Thoracic aorta (tissue), 2 donors: ENCODE results near the gene ANO7. TPM values are rescaled to one million over a fixed set of nuclear protein-coding genes. Genes with fewer than 3 reads are reported as not detected.

ENCODE experiments used
- ATAC-seq: fragments of 150-250 bp; one replicate; pipeline ENCODE4 v1.8.0; 2017; ENCODE audit warnings: low read depth; ENCODE audit not compliant: insufficient number of reproducible peaks, low FRiP score
- DNase-seq: peaks from one replicate; pipeline ENCODE4 v3.0.0-alpha.2; 2020; ENCODE audit warnings: low spot score
- H3K27ac ChIP-seq, 2 donors: fragments of 200-600 bp; sonication (generic); 1 replicate in 1 of 2; 2 replicates in 1 of 2; pipeline ENCODE4 v1.5.1; 2016; ENCODE audit warnings: mild to moderate bottlenecking in 2 of 2, moderate library complexity in 2 of 2
- H3K27me3 ChIP-seq: fragments of 200-600 bp; sonication (generic); replicated peaks from 2 replicates; pipeline ENCODE4 v1.6.0; 2016; ENCODE audit warnings: mild to moderate bottlenecking; ENCODE audit not compliant: insufficient read depth
- H3K36me3 ChIP-seq: fragments of 200-600 bp; sonication (generic); one replicate; pipeline ENCODE4 v1.5.1; 2016
- H3K4me1 ChIP-seq, 2 donors: fragments of 200-600 bp; sonication (generic); 1 replicate in 1 of 2; 2 replicates in 1 of 2; pipeline versions ENCODE4 v1.5.1 to v1.6.0; 2016; ENCODE audit warnings: low read depth in 2 of 2, mild to moderate bottlenecking in 1 of 2; ENCODE audit not compliant: control insufficient read depth in 1 of 2
- H3K4me3 ChIP-seq: fragments of 200-600 bp; sonication (generic); 2 replicates; pipeline ENCODE4 v1.5.1; 2016; ENCODE audit warnings: mild to moderate bottlenecking
- H3K9me3 ChIP-seq: fragments of 200-600 bp; sonication (generic); 2 replicates; pipeline ENCODE4 v1.5.1; 2016
- CTCF ChIP-seq: fragments of 200-600 bp; sonication (generic); IDR thresholded peaks from one replicate; pipeline ENCODE4 v1.5.1; 2019; ENCODE audit warnings: antibody characterized with exemption
- total RNA-seq, 2 donors: library from RNA; depleted of rRNA; stranded (reverse); fragments of >200 nt; gene quantifications; one replicate each; pipeline versions ENCODE4 v1.1.0 to v1.2.3, GENCODE V29; 2016

The ANO7 gene
- total RNA-seq, 2 donors from 2014 or later: 0.27 to 1.2 TPM

GRCh38 chr2:241154915-241155314 is 33.6 kb upstream of the ANO7 start:
- TF ChIP-seq CTCF: no peak
- Histone ChIP-seq H3K9me3 (no peaks in the 10 kb centered on the region), H3K27me3 (no peaks in the 10 kb centered on the region), H3K27ac (no peak overlapping the region), H3K36me3 (peaks cover 26% of the 10 kb centered on the region), H3K4me1 (peaks cover 0 to 5% of the 10 kb centered on the region in 2 donors), H3K4me3 (no peak overlapping the region)
- DNase-seq: no peak
- ATAC-seq: no peak

- DNase-seq (no peak), ATAC-seq (no peak)
- Histone ChIP-seq H3K9me3 (no peaks in the 10 kb centered on the region), H3K4me3 (no peak overlapping the region), H3K27me3 (no peaks in the 10 kb centered on the region), H3K27ac (no peak overlapping the region), H3K4me1 (peaks cover 0 to 4% of the 10 kb centered on the region in 2 donors), H3K36me3 (peaks cover 28% of the 10 kb centered on the region)
- no peak for TF ChIP-seq CTCF
Measured at GRCh38 chr2:241155936-241156335, 32.5 kb upstream of the ANO7 start.

DNA sequence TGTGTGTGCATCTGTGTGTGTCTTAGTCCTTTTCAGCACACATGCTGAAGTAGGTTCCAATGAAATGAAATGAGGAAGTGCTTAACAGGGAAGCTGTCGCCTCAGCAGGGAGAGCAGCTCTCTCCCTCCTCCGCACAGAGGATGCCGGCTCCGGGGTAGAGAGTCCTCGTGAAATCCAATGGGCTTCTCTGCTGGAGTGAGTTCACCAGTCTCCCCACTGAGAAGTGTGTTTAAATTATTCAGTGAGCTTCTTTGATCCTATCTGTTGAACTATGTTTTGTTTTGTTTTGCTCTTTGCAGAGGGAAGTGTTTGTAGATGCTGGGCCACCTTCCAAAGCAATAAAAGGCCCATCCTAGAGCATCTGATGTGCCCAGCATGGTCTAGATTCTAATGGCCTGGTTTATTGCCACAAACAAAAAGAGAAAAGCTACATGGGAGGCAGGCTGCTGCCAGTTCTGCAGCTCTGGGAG is 31.5 kb upstream of the ANO7 start:
- H3K27ac ChIP-seq: no peak overlapping the region
- peaks cover under 1 to 8% of the 10 kb centered on the region in 2 donors for H3K4me1 ChIP-seq
- DNase-seq: no peak
- H3K36me3 ChIP-seq: peaks cover 28% of the 10 kb centered on the region
- H3K9me3 ChIP-seq: no peaks in the 10 kb centered on the region
- no peaks in the 10 kb centered on the region for H3K27me3 ChIP-seq
- no peak for ATAC-seq
- H3K4me3 ChIP-seq: no peak overlapping the region
- no peak for TF ChIP-seq CTCF

- Histone ChIP-seq H3K4me3 (no peak overlapping the region), H3K9me3 (no peaks in the 10 kb centered on the region), H3K27me3 (no peaks in the 10 kb centered on the region), H3K4me1 (peaks cover 4 to 13% of the 10 kb centered on the region in 2 donors), H3K27ac (no peak overlapping the region), H3K36me3 (peaks cover 28% of the 10 kb centered on the region)
- TF ChIP-seq CTCF: no peak
- DNase-seq (no peak), ATAC-seq (no peak)
Measured at GRCh38 chr2:241157841-241158545, 30.5 kb upstream of the ANO7 start.

DNA sequence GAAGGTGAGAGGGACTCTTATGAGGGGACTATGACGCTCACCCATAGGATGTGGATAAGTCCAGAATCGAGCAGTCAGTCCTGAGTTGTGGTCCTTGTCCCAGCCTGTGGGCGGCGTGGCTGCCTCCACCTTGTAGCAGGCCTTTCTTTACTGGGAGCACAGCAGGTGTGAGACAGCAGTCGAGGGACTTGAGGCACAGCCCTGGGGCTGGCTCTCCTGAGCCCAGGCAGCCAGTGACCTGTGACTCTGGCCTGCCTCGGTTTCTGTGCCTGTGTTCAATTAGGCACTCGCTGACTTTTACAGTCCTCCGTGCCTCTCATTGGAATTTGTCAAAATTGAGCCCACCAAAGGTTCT is 30.0 kb upstream of the ANO7 start:
- H3K27me3 ChIP-seq: no peaks in the 10 kb centered on the region
- peaks cover 4 to 13% of the 10 kb centered on the region in 2 donors for H3K4me1 ChIP-seq
- ATAC-seq (no peak), DNase-seq (no peak)
- no peak overlapping the region for H3K4me3 ChIP-seq
- peaks cover 28% of the 10 kb centered on the region for H3K36me3 ChIP-seq
- H3K9me3 ChIP-seq: no peaks in the 10 kb centered on the region
- no peak for TF ChIP-seq CTCF
- no peak overlapping the region for H3K27ac ChIP-seq
